PC-9 (cell line): ENCODE data around the gene EPN1. TPM values are rescaled to one million over a fixed set of nuclear protein-coding genes. Genes with fewer than 3 reads are reported as not detected.
A peak's percentile ranks its signal among the peaks of the same experiment; 100 is the strongest.

Experiments
- BruUV-seq: library from RNA; stranded (reverse); fragments of 400-500 nt; replicated peaks from 2 replicates; lab custom pipeline; 2021; lab: Mats Ljungman, UMichigan
- CTCF ChIA-PET: fragments of 300-600 bp; sonication (Branson Sonifier 250); formaldehyde crosslinking; loops from one replicate; lab custom pipeline; 2022; ENCODE audit warnings: antibody characterized with exemption; lab: Charles Lee
- POLR2A ChIA-PET: fragments of 300-600 bp; sonication (Branson Sonifier 250); formaldehyde crosslinking; loops from one replicate; lab custom pipeline; 2022; ENCODE audit warnings: antibody characterized with exemption; ENCODE audit not compliant: unreplicated experiment; lab: Charles Lee
- DNase-seq, 2 experiments: peaks; one replicate each; pipeline versions ENCODE4 v3.0.0 to v3.0.0-alpha.2; 2015 to 2022; ENCODE audit warnings: mixed read lengths in 1 of 2
- H2AFZ ChIP-seq: fragments of 200-600 bp; sonication (generic); 2 replicates; pipeline ENCODE4 v1.8.1; 2017; ENCODE audit warnings: antibody characterized with exemption
- H3F3A ChIP-seq: fragments of 200-600 bp; sonication (generic); 2 replicates; pipeline ENCODE4 v1.8.1; 2017; ENCODE audit warnings: antibody characterized with exemption, mild to moderate bottlenecking, low read depth; ENCODE audit not compliant: insufficient read depth
- H3K27ac ChIP-seq: fragments of 200-600 bp; sonication (generic); 2 replicates; pipeline ENCODE4 v1.6.1; 2016; ENCODE audit warnings: mixed run types
- H3K27me3 ChIP-seq: fragments of 200-600 bp; sonication (generic); 2 replicates; pipeline ENCODE4 v1.6.1; 2016; ENCODE audit warnings: low read depth, mixed run types; ENCODE audit not compliant: insufficient read depth
- H3K36me3 ChIP-seq: fragments of 200-600 bp; sonication (generic); 2 replicates; pipeline ENCODE4 v1.6.1; 2016; ENCODE audit warnings: low read depth, mixed run types
- H3K4me1 ChIP-seq: fragments of 200-600 bp; sonication (generic); replicated peaks from 2 replicates; pipeline ENCODE4 v1.6.1; 2016; ENCODE audit warnings: mixed run types; ENCODE audit not compliant: insufficient read depth
- H3K4me2 ChIP-seq: fragments of 200-600 bp; sonication (generic); 2 replicates; pipeline ENCODE4 v1.6.1; 2017; ENCODE audit warnings: mixed run types
- H3K4me3 ChIP-seq: fragments of 200-600 bp; sonication (generic); 2 replicates; pipeline ENCODE4 v1.6.1; 2016; ENCODE audit warnings: mixed run types
- H3K79me2 ChIP-seq: fragments of 200-600 bp; sonication (generic); 2 replicates; pipeline ENCODE4 v1.6.1; 2017; ENCODE audit warnings: low read depth, mixed run types
- H3K9me2 ChIP-seq: fragments of 200-600 bp; sonication (generic); 2 replicates; pipeline ENCODE4 v1.8.1; 2017; ENCODE audit warnings: mild to moderate bottlenecking; ENCODE audit not compliant: insufficient read depth
- H3K9me3 ChIP-seq: fragments of 200-600 bp; sonication (generic); 2 replicates; pipeline ENCODE4 v1.8.1; 2016; ENCODE audit warnings: low read depth; ENCODE audit not compliant: insufficient read depth
- H4K20me1 ChIP-seq: fragments of 200-600 bp; sonication (generic); 2 replicates; pipeline ENCODE4 v1.8.1; 2017; ENCODE audit not compliant: insufficient read depth
- EZH2 ChIP-seq: fragments of 200-600 bp; sonication (generic); IDR thresholded peaks from 2 replicates; pipeline ENCODE4 v1.8.0; 2017; ENCODE audit warnings: antibody characterized with exemption, low read depth
- intact Hi-C: fragments of 100-400 bp; cut with micrococcal nuclease; formaldehyde crosslinking; loops from one replicate; pipeline ENCODE4 v1.10.0; 2022; ENCODE audit not compliant: unreplicated experiment
- total RNA-seq: library from RNA; stranded (reverse); gene quantifications from 2 replicates; pipeline ENCODE4 v1.2.3, GENCODE V29; 2021
- TF ChIP-seq, protein P1 (sequence below): fragments of 200-600 bp; sonication (generic); conservative IDR thresholded peaks from 2 replicates; pipeline ENCODE4 v1.6.1; 2017; ENCODE audit warnings: mixed run types, antibody characterized with exemption, mild to moderate bottlenecking, moderate library complexity

EPN1 gene
- total RNA-seq, 1 experiment from 2014 or later = 232 TPM

DNA sequence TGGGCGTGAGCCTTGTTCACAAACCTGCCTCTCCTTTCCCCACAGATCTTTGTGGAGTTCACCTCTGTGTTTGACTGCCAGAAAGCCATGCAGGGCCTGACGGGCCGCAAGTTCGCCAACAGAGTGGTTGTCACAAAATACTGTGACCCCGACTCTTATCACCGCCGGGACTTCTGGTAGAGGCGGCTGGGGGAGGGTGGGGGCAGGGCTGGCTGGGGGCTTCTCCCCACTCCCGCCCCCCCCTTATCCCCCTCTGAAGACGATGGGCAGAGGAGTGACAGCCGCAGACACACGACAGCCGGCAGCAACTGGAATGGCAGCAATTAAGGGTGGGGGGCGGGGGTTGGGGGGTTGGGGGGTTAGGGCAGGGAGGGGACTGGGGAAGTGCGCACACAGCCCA lies 1.1 kb upstream of the EPN1 start:
- CTCF ChIA-PET = no interaction called here
- H3K9me2 ChIP-seq = no peaks in the 10 kb centered on the region
- BruUV-seq = no TSS peak
- H3K4me1 ChIP-seq = peaks cover 45% of the 10 kb centered on the region
- DNase-seq = no peak
- H3K9me3 ChIP-seq = no peaks in the 10 kb centered on the region
- POLR2A ChIA-PET = no interaction called here
- H2AFZ ChIP-seq = no peak overlapping the region
- TF ChIP-seq EZH2 = no peak
- TF ChIP-seq, protein P1, sequence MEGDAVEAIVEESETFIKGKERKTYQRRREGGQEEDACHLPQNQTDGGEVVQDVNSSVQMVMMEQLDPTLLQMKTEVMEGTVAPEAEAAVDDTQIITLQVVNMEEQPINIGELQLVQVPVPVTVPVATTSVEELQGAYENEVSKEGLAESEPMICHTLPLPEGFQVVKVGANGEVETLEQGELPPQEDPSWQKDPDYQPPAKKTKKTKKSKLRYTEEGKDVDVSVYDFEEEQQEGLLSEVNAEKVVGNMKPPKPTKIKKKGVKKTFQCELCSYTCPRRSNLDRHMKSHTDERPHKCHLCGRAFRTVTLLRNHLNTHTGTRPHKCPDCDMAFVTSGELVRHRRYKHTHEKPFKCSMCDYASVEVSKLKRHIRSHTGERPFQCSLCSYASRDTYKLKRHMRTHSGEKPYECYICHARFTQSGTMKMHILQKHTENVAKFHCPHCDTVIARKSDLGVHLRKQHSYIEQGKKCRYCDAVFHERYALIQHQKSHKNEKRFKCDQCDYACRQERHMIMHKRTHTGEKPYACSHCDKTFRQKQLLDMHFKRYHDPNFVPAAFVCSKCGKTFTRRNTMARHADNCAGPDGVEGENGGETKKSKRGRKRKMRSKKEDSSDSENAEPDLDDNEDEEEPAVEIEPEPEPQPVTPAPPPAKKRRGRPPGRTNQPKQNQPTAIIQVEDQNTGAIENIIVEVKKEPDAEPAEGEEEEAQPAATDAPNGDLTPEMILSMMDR = no peak
- no peak overlapping the region for H3K4me2 ChIP-seq
- H3F3A ChIP-seq = peaks cover 53% of the 10 kb centered on the region
- no peak overlapping the region for H3K27ac ChIP-seq
- H3K4me3 ChIP-seq = no peak overlapping the region
- H3K27me3 ChIP-seq = no peaks in the 10 kb centered on the region
- H3K79me2 ChIP-seq = peaks cover 84% of the 10 kb centered on the region
- intact Hi-C loops = no loop called here
- peaks cover 60% of the 10 kb centered on the region for H4K20me1 ChIP-seq
- H3K36me3 ChIP-seq = peaks cover 34% of the 10 kb centered on the region

DNA sequence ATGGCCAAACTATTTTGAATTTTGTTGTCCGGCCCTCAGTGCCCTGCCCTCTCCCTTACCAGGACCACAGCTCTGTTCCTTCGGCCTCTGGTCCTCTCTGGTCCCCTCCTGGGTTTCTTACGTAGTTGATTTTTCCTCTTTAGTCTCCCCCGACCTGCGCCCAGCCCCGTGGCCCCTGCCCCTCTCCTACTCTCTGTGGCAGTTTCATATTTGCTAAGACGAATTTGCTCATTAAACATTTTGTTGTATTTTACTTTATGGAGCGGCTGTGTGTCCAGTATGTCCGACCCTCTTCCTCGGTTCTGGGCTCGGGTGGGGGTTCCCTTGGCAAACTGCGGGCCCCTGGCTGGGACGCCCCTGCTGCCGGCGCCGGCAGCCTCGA lies 576 bp upstream of the EPN1 start:
- H3K9me2 ChIP-seq = no peaks in the 10 kb centered on the region
- H2AFZ ChIP-seq = no peak overlapping the region
- BruUV-seq = no TSS peak
- H3K4me3 ChIP-seq = peak overlapping the region; percentile 93
- no peak for DNase-seq
- peaks cover 55% of the 10 kb centered on the region for H4K20me1 ChIP-seq
- peaks cover 42% of the 10 kb centered on the region for H3K4me1 ChIP-seq
- H3F3A ChIP-seq = peaks cover 49% of the 10 kb centered on the region
- ChIA-PET CTCF (no interaction called here), POLR2A (interaction anchor here (0.7 kb wide), 1 partner anchor 31 kb away, joined by 6 read pairs; the partner anchor contains the start of gene ZNF581)
- intact Hi-C loops = no loop called here
- TF ChIP-seq, protein P1 = no peak
- no peak for TF ChIP-seq EZH2
- H3K4me2 ChIP-seq = peak overlapping the region; percentile 92
- peaks cover 33% of the 10 kb centered on the region for H3K36me3 ChIP-seq
- H3K79me2 ChIP-seq = peaks cover 84% of the 10 kb centered on the region
- H3K27ac ChIP-seq = peak overlapping the region; percentile 37; the same call in 1 of the 2 replicates
- no peaks in the 10 kb centered on the region for H3K27me3 ChIP-seq
- no peaks in the 10 kb centered on the region for H3K9me3 ChIP-seq

GRCh38 chr19:55675661-55676354 lies 782 bp downstream of the EPN1 start:
- Histone ChIP-seq H4K20me1 (peaks cover 57% of the 10 kb centered on the region), H3K4me3 (peak overlapping the region; percentile 93), H3K4me2 (peak overlapping the region; percentile 92), H3F3A (peaks cover 38% of the 10 kb centered on the region), H3K27me3 (no peaks in the 10 kb centered on the region), H3K79me2 (peaks cover 84% of the 10 kb centered on the region), H3K9me2 (no peaks in the 10 kb centered on the region), H3K36me3 (peaks cover 34% of the 10 kb centered on the region), H3K9me3 (no peaks in the 10 kb centered on the region), H3K27ac (peak overlapping the region; percentile 5; the same call in 1 of the 2 replicates), H2AFZ (peak overlapping the region; percentile 76; the same call in 1 of the 2 replicates), H3K4me1 (peaks cover 29% of the 10 kb centered on the region)
- TF ChIP-seq, protein P1 = no peak
- TF ChIP-seq EZH2 = no peak
- DNase-seq = no peak
- CTCF ChIA-PET = interaction anchor here (0.5 to 0.7 kb wide), 3 partner anchors 8 to 444 kb away, joined by 3 to 7 read pairs (median 5); no protein-coding TSS in a partner anchor
- POLR2A ChIA-PET = no interaction called here
- BruUV-seq = TSS peak; percentile 43
- intact Hi-C loops = loop anchor here (1.0 kb wide), 1 partner anchor 33 kb away; the partner anchor contains the start of gene ZNF581
